Progenitor cell of endocrine pancreas (in vitro differentiated cells): ENCODE results near the gene SLC38A1. TPM values are rescaled to one million over a fixed set of nuclear protein-coding genes. Genes with fewer than 3 reads are reported as not detected.

Experiments used
- DNase-seq: peaks from one replicate; pipeline ENCODE4 v3.0.0; 2021; ENCODE audit warnings: low spot score; ENCODE audit not compliant: unreplicated experiment
- H3K27ac Mint-ChIP-seq: 2 replicates; pipeline ENCODE4 v1.8.0; 2021; ENCODE audit warnings: mild to moderate bottlenecking, moderate library complexity, mixed read lengths
- H3K27me3 Mint-ChIP-seq: 2 replicates; pipeline ENCODE4 v1.8.0; 2021; ENCODE audit warnings: mixed read lengths
- H3K36me3 Mint-ChIP-seq: 2 replicates; pipeline ENCODE4 v1.8.0; 2022; ENCODE audit warnings: mixed read lengths; ENCODE audit not compliant: insufficient read depth
- H3K4me1 Mint-ChIP-seq: 2 replicates; pipeline ENCODE4 v1.8.0; 2021; ENCODE audit warnings: low read depth, mixed read lengths
- H3K4me3 Mint-ChIP-seq: 2 replicates; pipeline ENCODE4 v1.8.0; 2021; ENCODE audit warnings: low read depth, mild to moderate bottlenecking, moderate library complexity, mixed read lengths
- H3K9me3 Mint-ChIP-seq: 2 replicates; pipeline ENCODE4 v1.8.0; 2021; ENCODE audit warnings: low read depth, mixed read lengths
- CTCF ChIP-seq: fragments of 200-600 bp; sonication (generic); IDR thresholded peaks from one replicate; pipeline ENCODE4 v1.5.0; 2021; ENCODE audit warnings: antibody characterized with exemption, mild to moderate bottlenecking; ENCODE audit not compliant: unreplicated experiment
- total RNA-seq: library from RNA; stranded (reverse); gene quantifications from 2 replicates; pipeline ENCODE4 v1.2.1, GENCODE V29; 2021

SLC38A1 gene
- total RNA-seq, 1 donor from 2014 or later, result 144 TPM

GRCh38 chr12:46267575-46267824 lies 1.3 kb downstream of the SLC38A1 start:
- no peak for TF ChIP-seq CTCF
- Mint-ChIP-seq H3K4me3 (no peak overlapping the region), H3K4me1 (peaks cover 21% of the 10 kb centered on the region), H3K36me3 (no peaks in the 10 kb centered on the region), H3K9me3 (no peaks in the 10 kb centered on the region), H3K27me3 (no peaks in the 10 kb centered on the region), H3K27ac (no peak overlapping the region)
- no peak for DNase-seq

- H3K9me3 Mint-ChIP-seq, result no peaks in the 10 kb centered on the region
- no peak overlapping the region for H3K27ac Mint-ChIP-seq
- H3K4me1 Mint-ChIP-seq, result peaks cover 21% of the 10 kb centered on the region
- peak; percentile 48 for DNase-seq
- no peaks in the 10 kb centered on the region for H3K27me3 Mint-ChIP-seq
- no peak overlapping the region for H3K4me3 Mint-ChIP-seq
- TF ChIP-seq CTCF, result no peak
- H3K36me3 Mint-ChIP-seq, result no peaks in the 10 kb centered on the region
Measured at GRCh38 chr12:46266869-46267574, 1.8 kb downstream of the SLC38A1 start.

- Mint-ChIP-seq H3K4me3 (no peak overlapping the region), H3K27ac (no peak overlapping the region), H3K27me3 (no peaks in the 10 kb centered on the region), H3K4me1 (peaks cover 21% of the 10 kb centered on the region), H3K36me3 (no peaks in the 10 kb centered on the region), H3K9me3 (no peaks in the 10 kb centered on the region)
- no peak for TF ChIP-seq CTCF
- DNase-seq, result no peak
Measured at GRCh38 chr12:46266382-46266791, 2.5 kb downstream of the SLC38A1 start.

- Mint-ChIP-seq H3K36me3 (no peaks in the 10 kb centered on the region), H3K4me1 (peaks cover 21% of the 10 kb centered on the region), H3K4me3 (no peak overlapping the region), H3K27ac (no peak overlapping the region), H3K27me3 (no peaks in the 10 kb centered on the region), H3K9me3 (no peaks in the 10 kb centered on the region)
- DNase-seq, result no peak
- TF ChIP-seq CTCF, result no peak
Measured at GRCh38 chr12:46265734-46266133, 3.1 kb downstream of the SLC38A1 start.

GRCh38 chr12:46265102-46265501 lies 3.7 kb downstream of the SLC38A1 start:
- TF ChIP-seq CTCF, result no peak
- Mint-ChIP-seq H3K9me3 (no peaks in the 10 kb centered on the region), H3K27ac (no peak overlapping the region), H3K4me1 (peaks cover 18% of the 10 kb centered on the region), H3K36me3 (no peaks in the 10 kb centered on the region), H3K27me3 (no peaks in the 10 kb centered on the region), H3K4me3 (no peak overlapping the region)
- no peak for DNase-seq
